Measurements from ENCODE around the gene SNAPC2.

SNAPC2 gene

DNA sequence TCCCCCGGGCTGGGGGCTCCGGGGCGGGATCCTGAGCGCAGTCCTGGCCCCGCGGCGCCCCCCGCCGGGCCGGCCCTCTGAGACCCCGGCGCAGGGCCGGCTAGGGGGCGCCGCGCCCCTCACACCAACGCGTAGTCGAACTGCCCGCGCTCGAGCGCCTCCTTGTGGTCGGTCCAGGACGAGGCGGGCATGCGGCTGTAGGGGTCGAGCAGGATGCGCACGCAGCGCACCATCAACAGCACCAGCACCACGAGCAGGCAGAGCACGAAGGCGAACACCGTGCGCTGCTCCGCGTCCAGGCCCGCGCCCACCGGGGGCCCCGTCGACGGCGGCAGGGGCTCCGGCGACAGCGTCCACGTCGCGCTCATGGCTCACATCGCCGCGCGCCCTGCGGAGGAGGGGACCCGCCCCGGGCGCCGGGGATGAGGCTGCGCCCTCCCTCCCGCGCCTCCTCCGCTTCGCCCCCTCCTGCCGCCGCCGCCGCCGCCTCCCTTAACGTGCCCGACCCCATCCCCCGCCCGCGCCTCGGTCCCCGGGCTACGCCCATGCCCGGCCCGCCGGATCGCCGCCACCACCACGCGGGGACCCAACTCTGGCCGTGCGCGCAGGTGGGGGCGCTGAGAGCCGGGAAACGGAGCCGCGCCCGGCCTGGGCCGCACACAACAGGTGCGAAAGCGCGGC lies 5.2 kb downstream of the SNAPC2 start:
- POLR2A ChIA-PET: no interaction called here
- peak overlapping the region; percentile 49 for H3K4me3 ChIP-seq (ENCODE audit: low read depth, low read length)
- CTCF ChIA-PET: interaction anchor here (1.0 to 4.2 kb wide), 2 partner anchors 19 to 45 kb away, joined by 4 to 43 read pairs; partner anchors contain the start of gene TIMM44
- no peak for DNase-seq (ENCODE audit: low read depth, low spot score)
- TF ChIP-seq CTCF (IDR thresholded peaks at IDR 0.05; ENCODE audit: insufficient read depth, low read length, missing control alignments): peak; percentile 96

GRCh38 chr19:7926021-7926726 lies 6.0 kb downstream of the SNAPC2 start, which contains the start of gene CTXN1:
Gene CTXN1, minus strand, starts transcription at chr19:7926135. Its CDS starts 597 bp downstream, at chr19:7925538.
- no peak for TF ChIP-seq CTCF (IDR thresholded peaks at IDR 0.05; ENCODE audit: insufficient read depth, low read length, missing control alignments)
- H3K4me3 ChIP-seq (ENCODE audit: low read depth, low read length): peak within 1 kb of the TSS; percentile 53
- ChIA-PET POLR2A (no interaction called here), CTCF (interaction anchor here (1.0 to 4.2 kb wide), 5 partner anchors 10 to 73 kb away, joined by 3 to 43 read pairs (median 4); partner anchors contain the start of gene TIMM44)
- DNase-seq (ENCODE audit: low read depth, low spot score): no peak

- no peak overlapping the region for H3K4me3 ChIP-seq (ENCODE audit: low read depth, low read length)
- DNase-seq (ENCODE audit: low read depth, low spot score): no peak
- ChIA-PET POLR2A (interaction anchor here (1.2 kb wide), 1 partner anchor 17 kb away, joined by 3 read pairs; the partner anchor contains the start of gene TIMM44), CTCF (interaction anchor here (0.8 to 4.2 kb wide), 6 partner anchors 9 to 93 kb away, joined by 3 to 43 read pairs (median 4); partner anchors contain the start of gene TIMM44)
- TF ChIP-seq CTCF (IDR thresholded peaks at IDR 0.05; ENCODE audit: insufficient read depth, low read length, missing control alignments): no peak
Measured at GRCh38 chr19:7926727-7927604, 6.8 kb downstream of the SNAPC2 start.

DNA sequence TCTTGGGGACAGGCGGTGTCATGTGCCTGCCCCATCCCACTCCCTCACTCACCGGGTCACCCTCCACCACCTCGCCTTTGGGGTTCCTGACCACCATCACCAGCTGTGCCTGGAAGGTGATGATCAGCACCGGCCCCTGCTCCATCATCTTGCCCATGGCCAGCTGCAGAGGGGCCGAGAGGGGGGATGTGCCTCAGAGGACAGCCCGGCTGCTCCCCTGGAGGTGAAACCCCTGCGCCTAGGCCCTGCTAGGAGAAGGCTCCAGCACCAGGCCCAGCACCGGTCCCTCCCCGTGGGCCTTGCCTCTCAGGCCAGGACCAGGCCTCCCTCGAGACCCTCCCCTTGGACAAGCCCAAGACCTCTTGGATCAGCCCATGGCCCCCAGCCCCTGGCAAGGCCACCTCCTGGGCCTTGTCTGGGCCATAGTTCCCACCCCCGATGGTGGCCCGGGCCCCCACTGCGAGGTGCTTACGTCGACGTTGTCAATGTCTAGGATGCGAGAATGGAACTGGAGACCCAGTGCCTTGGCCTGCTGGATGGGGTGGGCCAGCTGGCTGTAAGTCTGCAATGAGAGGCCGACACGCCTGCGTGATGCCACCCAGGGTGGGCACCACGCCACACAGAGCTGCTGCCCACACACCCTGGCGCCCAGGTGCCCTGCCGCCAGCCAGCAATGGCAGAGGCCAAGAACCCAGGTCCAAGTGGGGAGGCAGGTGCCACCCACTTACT lies 7.6 kb downstream of the SNAPC2 start:
- CTCF ChIA-PET: interaction anchor here (0.8 to 4.2 kb wide), 3 partner anchors 8 to 94 kb away, joined by 3 to 43 read pairs (median 3); partner anchors contain the start of gene TIMM44
- no peak for DNase-seq (ENCODE audit: low read depth, low spot score)
- H3K4me3 ChIP-seq (ENCODE audit: low read depth, low read length): no peak overlapping the region
- POLR2A ChIA-PET: interaction anchor here (1.0 to 1.2 kb wide), 2 partner anchors 16 to 598 kb away, joined by 3 read pairs; partner anchors contain the start of gene TIMM44
- TF ChIP-seq CTCF (IDR thresholded peaks at IDR 0.05; ENCODE audit: insufficient read depth, low read length, missing control alignments): no peak

DNA sequence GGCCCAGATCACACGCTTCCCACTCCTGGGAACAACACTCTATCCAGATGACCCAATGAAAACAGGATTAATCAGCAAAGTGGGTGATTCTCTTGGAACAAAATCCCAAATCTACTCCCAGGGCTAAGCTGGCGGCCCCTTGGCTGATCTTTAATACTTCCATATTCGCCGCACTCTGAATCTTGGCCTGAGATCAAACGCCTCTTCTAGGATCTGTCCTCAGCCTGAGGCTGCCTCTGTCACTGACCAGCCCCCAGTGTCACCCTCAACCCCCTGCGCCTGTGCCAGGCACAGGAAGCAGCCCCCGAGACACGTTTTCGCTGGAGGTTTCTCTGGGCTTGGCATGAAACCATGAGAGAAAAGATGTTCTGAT lies 8.2 kb downstream of the SNAPC2 start:
- ChIA-PET CTCF (interaction anchor here (1.1 to 4.2 kb wide), 3 partner anchors 8 to 75 kb away, joined by 4 to 43 read pairs (median 9); partner anchors contain the start of genes SNAPC2 and TIMM44), POLR2A (interaction anchor here (1.0 to 1.6 kb wide), 2 partner anchors 15 to 598 kb away, joined by 3 to 10 read pairs; partner anchors contain the start of gene TIMM44)
- no peak overlapping the region for H3K4me3 ChIP-seq (ENCODE audit: low read depth, low read length)
- no peak for TF ChIP-seq CTCF (IDR thresholded peaks at IDR 0.05; ENCODE audit: insufficient read depth, low read length, missing control alignments)
- no peak for DNase-seq (ENCODE audit: low read depth, low spot score)

All from AG04449 (cell line).